NCI-H2171 treated with DMSO at 0.1 percent for 48 hours (cell line): ENCODE results near the gene CMYA5.
"Not testable (repeated sequence)": the region's sequence is repeated elsewhere in the genome, so short reads cannot be mapped to it uniquely, and the experiment has no call there.

ENCODE experiments used
- DNase-seq: peaks from one replicate; lab custom pipeline; 2025; lab: John Stamatoyannopoulos, UW

Gene CMYA5

GRCh38 chr5:79689541-79690466 lies at the start of gene CMYA5:
Gene CMYA5, plus strand, starts transcription at chr5:79689836. Its CDS starts 72 bp downstream, at chr5:79689908.
- no peak for DNase-seq

- DNase-seq, result no peak
These were observed 49.0 kb upstream of the CMYA5 start for GRCh38 chr5:79640571-79641055.

- DNase-seq, result no peak
These were observed 48.2 kb upstream of the CMYA5 start for GRCh38 chr5:79641414-79641813.

- DNase-seq, result no peak
These were observed 47.4 kb upstream of the CMYA5 start for GRCh38 chr5:79642210-79642609.

GRCh38 chr5:79653843-79654242 lies 35.8 kb upstream of the CMYA5 start:
- DNase-seq, result no peak

GRCh38 chr5:79663212-79663611 lies 26.4 kb upstream of the CMYA5 start:
- DNase-seq, result no peak

- no peak for DNase-seq
These were observed 22.9 kb upstream of the CMYA5 start for GRCh38 chr5:79666758-79667157.

GRCh38 chr5:79672392-79672791 lies 17.2 kb upstream of the CMYA5 start:
- no peak for DNase-seq

- not testable (repeated sequence) for DNase-seq
These were observed 13.3 kb upstream of the CMYA5 start for GRCh38 chr5:79676354-79676753.

- not testable (repeated sequence) for DNase-seq
These were observed 7.5 kb upstream of the CMYA5 start for GRCh38 chr5:79682102-79682501.

GRCh38 chr5:79684782-79685181 lies 4.9 kb upstream of the CMYA5 start:
- DNase-seq, result no peak

- no peak for DNase-seq
These were observed 4.0 kb upstream of the CMYA5 start for GRCh38 chr5:79685627-79686026.

GRCh38 chr5:79686799-79687198 lies 2.8 kb upstream of the CMYA5 start:
- no peak for DNase-seq

- DNase-seq, result peak; percentile 20
These were observed 1.7 kb upstream of the CMYA5 start for GRCh38 chr5:79687889-79688288.

- DNase-seq, result no peak
These were observed 1.4 kb downstream of the CMYA5 start for GRCh38 chr5:79691007-79691406.

GRCh38 chr5:79692596-79692995 lies 3.0 kb downstream of the CMYA5 start:
- DNase-seq, result peak; percentile 42

- no peak for DNase-seq
These were observed 4.5 kb downstream of the CMYA5 start for GRCh38 chr5:79694183-79694582.

- peak; percentile 12 for DNase-seq
These were observed 5.0 kb downstream of the CMYA5 start for GRCh38 chr5:79694652-79695051.

GRCh38 chr5:79695526-79695925 lies 5.9 kb downstream of the CMYA5 start:
- DNase-seq, result no peak

GRCh38 chr5:79697222-79698170 lies 7.9 kb downstream of the CMYA5 start:
- DNase-seq, result peak; percentile 25

- DNase-seq, result no peak
These were observed 10.2 kb downstream of the CMYA5 start for GRCh38 chr5:79699763-79700400.
